Raji (cell line): Measurements from ENCODE around the gene KIAA0930.

Experiments
- POLR2A ChIP-seq: IDR thresholded peaks from 2 replicates; pipeline ENCODE4 v1.6.1; 2011; ENCODE audit warnings: low read depth, low read length, control low read depth; ENCODE audit not compliant: insufficient read depth

Gene KIAA0930

GRCh38 chr22:45230026-45230721, 10.5 kb downstream of the KIAA0930 start:
- TF ChIP-seq POLR2A, result no peak

DNA sequence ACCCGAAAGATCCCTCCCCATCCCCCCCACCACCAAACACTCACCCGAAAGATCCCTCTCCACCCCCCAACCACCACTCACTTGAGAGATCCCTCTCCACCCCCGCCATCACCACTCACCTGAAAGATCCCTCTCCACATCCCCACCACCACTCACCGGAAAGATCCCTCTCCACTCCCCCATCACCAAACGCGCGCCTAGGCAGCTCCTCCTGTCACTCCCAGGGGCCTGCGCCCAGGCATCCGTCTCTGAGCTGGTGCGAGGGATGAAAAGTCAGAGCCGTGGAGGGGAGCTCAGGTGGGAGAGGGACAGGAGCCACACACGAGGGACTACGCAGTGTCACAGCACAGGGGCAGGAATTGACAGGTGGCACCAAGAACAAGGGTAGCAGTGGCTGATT, 11.5 kb downstream of the KIAA0930 start:
- no peak for TF ChIP-seq POLR2A

DNA sequence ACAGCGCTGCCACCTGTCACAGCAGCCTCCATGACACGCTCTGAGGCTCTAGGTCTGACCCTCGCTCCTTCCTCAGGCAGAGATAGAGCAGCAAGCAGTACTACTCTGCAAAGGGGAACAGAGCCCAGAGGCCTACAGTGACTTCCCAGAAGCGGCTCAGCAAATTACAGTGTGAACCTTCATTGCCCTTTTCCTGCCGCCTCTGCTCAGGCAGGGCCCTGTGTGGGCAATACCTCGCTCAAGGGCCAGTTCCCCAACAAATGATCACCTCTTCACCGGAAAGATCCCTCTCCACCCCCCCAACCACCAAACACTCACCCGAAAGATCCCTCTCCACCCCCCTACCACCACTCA, 12.3 kb downstream of the KIAA0930 start:
- TF ChIP-seq POLR2A, result no peak

- no peak for TF ChIP-seq POLR2A
Measured at GRCh38 chr22:45227645-45228400, 12.9 kb downstream of the KIAA0930 start.

- no peak for TF ChIP-seq POLR2A
Measured at GRCh38 chr22:45226503-45227186, 14.0 kb downstream of the KIAA0930 start.

GRCh38 chr22:45225732-45226502, 14.8 kb downstream of the KIAA0930 start:
- TF ChIP-seq POLR2A, result no peak

GRCh38 chr22:45224988-45225731, 15.5 kb downstream of the KIAA0930 start:
- TF ChIP-seq POLR2A, result no peak

GRCh38 chr22:45224331-45224730, 16.4 kb downstream of the KIAA0930 start:
- no peak for TF ChIP-seq POLR2A

DNA sequence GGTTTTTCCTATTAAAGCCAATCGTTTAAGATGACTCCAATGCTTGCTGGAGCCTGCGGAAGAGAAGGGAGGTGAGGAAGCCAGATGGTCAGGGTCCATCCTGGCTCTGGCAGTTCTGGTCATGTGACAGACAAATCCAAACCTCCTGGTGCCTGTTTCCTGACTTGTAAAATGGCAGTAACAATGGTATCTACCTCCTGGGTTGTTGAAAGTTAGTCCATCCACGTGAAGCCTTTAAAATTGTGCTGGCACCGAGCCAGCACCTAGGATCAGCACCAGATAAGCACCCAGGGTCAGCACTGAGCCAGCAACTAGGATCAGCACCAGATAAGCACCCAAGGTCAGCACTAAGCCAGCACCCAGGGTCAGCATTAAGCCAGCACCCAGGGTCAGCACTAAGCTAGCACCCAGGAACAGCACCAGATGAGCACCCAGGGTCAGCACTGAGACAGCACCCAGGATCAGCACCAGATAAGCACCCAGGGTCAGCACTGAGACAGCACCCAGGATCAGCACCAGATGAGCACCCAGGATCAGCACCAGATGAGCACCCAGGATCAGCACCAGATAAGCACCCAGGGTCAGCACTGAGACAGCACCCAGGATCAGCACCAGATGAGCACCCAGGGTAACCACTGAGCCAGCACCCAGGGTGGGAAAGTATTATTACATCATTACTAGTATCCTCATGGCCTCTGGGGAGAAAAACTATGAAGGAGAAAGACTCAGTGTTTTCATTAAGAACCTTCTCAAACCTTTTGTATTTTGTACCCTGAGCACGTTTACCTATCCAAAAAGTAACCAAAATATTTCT, 17.2 kb downstream of the KIAA0930 start:
- no peak for TF ChIP-seq POLR2A

GRCh38 chr22:45221201-45221600, 19.5 kb downstream of the KIAA0930 start:
- no peak for TF ChIP-seq POLR2A

- TF ChIP-seq POLR2A, result no peak
Measured at GRCh38 chr22:45218976-45219375, 21.7 kb downstream of the KIAA0930 start.

DNA sequence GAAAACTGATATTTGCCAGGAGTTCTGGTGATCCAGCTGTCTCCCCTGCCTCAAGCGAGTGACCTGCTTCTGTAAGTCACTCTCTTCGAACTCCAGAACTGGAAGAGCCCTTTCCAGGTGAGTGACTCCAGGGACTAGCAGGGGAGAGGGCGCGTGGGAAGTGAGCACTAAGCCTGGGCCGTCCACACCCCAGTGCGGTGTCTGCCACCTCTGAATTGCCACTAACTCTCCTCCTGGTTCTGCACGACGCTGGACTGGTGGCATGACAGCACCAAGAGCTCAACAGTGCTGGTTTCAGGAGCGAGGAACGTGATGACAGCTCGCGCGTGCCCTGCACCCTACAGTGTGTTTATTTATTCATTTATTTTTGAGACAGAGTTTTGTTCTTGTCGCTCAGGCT, 22.9 kb downstream of the KIAA0930 start:
- no peak for TF ChIP-seq POLR2A

- TF ChIP-seq POLR2A, result no peak
Measured at GRCh38 chr22:45217345-45217744, 23.3 kb downstream of the KIAA0930 start.
